K562 (cell line): ENCODE data around the gene R3HDM2. TPM values are rescaled to one million over a fixed set of nuclear protein-coding genes. Genes with fewer than 3 reads are reported as not detected.
A peak's percentile ranks its signal among the peaks of the same experiment; 100 is the strongest.

Experiments used
- ATAC-seq: fragments of 200-7000 bp; cut with Tn5 transposase; 3 replicates; pipeline ENCODE4 v1.9.1; 2020; ENCODE audit warnings: moderate library complexity
- BruUV-seq: library from RNA; stranded (reverse); fragments of 400-500 nt; replicated peaks from 2 replicates; lab custom pipeline; 2021; lab: Mats Ljungman, UMichigan
- CTCF ChIA-PET: fragments of 300-600 bp; formaldehyde crosslinking; extraction: SDS; loops from one replicate; lab custom pipeline; 2021; ENCODE audit warnings: low intra/inter-chr PET ratio; lab: Yijun Ruan, JAX
- POLR2A ChIA-PET: fragments of 300-600, 350-650 bp; sonication (Branson Sonifier 250); formaldehyde crosslinking; extraction: SDS; loops from one replicate; lab custom pipeline; 2021; ENCODE audit warnings: antibody characterized with exemption, inconsistent platforms; lab: Yijun Ruan, JAX
- DNase-seq, 4 experiments: peaks; one replicate each; pipeline versions ENCODE4 v3.0.0 to v3.0.0-alpha.2; 2011 to 2018; ENCODE audit warnings: low spot score in 3 of 4, mixed read lengths in 3 of 4; ENCODE audit errors: extremely low read depth in 1 of 4
- FAIRE-seq: peaks from 2 replicates; lab custom pipeline; 2011; peaks lifted over from hg19 to GRCh38; lab: Jason Lieb, UNC
- H2AFZ ChIP-seq: 2 replicates; pipeline ENCODE4 v1.6.0; 2011; ENCODE audit warnings: low read depth, low read length, control low read depth, inconsistent platforms
- H3K27ac ChIP-seq: fragments of 200-600 bp; 3 replicates; pipeline ENCODE4 v1.8.0; 2011; ENCODE audit warnings: low read depth, mild to moderate bottlenecking, control low read depth, inconsistent platforms, low read length, moderate library complexity, mixed read lengths; ENCODE audit errors: extremely low read depth
- H3K27me3 ChIP-seq, 2 experiments: fragments of 300-600 bp in 1 of 2; 2 replicates in 1 of 2; 3 replicates in 1 of 2; pipeline versions ENCODE4 v1.6.0 to v1.8.0; 2011; ENCODE audit warnings: inconsistent platforms in 2 of 2, low read length in 2 of 2, mild to moderate bottlenecking in 1 of 2, mixed read lengths in 1 of 2, moderate library complexity in 1 of 2; ENCODE audit not compliant: control insufficient read depth in 2 of 2, insufficient read depth in 2 of 2
- H3K36me3 ChIP-seq: fragments of 300-600 bp; 3 replicates; pipeline ENCODE4 v1.8.0; 2011; ENCODE audit warnings: mild to moderate bottlenecking, low read length, inconsistent platforms; ENCODE audit not compliant: control insufficient read depth, insufficient read depth
- H3K4me1 ChIP-seq, 2 experiments: fragments of 200-600 bp in 1 of 2; replicated peaks in 1 of 2; 2 replicates in 1 of 2; 3 replicates in 1 of 2; pipeline versions ENCODE4 v1.5.1 to v1.8.0; 2011; ENCODE audit warnings: inconsistent platforms in 2 of 2, low read length in 2 of 2, mild to moderate bottlenecking in 1 of 2, mixed read lengths in 1 of 2, moderate library complexity in 1 of 2; ENCODE audit not compliant: control insufficient read depth in 2 of 2, insufficient read depth in 2 of 2
- H3K4me2 ChIP-seq: 2 replicates; pipeline ENCODE4 v1.6.1; 2011; ENCODE audit warnings: low read length, control low read depth, inconsistent platforms, mixed read lengths; ENCODE audit not compliant: insufficient read depth
- H3K4me3 ChIP-seq: fragments of 200-600 bp; sonication (generic), shearing (Covaris generic); 2 replicates; pipeline ENCODE4 v1.5.1; 2016; ENCODE audit warnings: control low read depth, inconsistent platforms
- H3K79me2 ChIP-seq: fragments of 200-600 bp; 3 replicates; pipeline ENCODE4 v1.8.0; 2011; ENCODE audit warnings: low read length, inconsistent platforms; ENCODE audit not compliant: control insufficient read depth, insufficient read depth
- H3K9ac ChIP-seq, 2 experiments: 2 replicates each; pipeline versions ENCODE4 v1.6.0 to v1.6.1; 2011; ENCODE audit warnings: low read depth in 2 of 2, low read length in 2 of 2, control low read depth in 1 of 2, inconsistent platforms in 1 of 2, mild to moderate bottlenecking in 1 of 2, mixed read lengths in 1 of 2; ENCODE audit not compliant: insufficient read depth in 1 of 2
- H3K9me1 ChIP-seq: one replicate; pipeline ENCODE4 v1.6.0; 2011; ENCODE audit warnings: inconsistent platforms, mild to moderate bottlenecking, low read length, moderate library complexity; ENCODE audit not compliant: control insufficient read depth, insufficient read depth
- H3K9me3 ChIP-seq: replicated peaks from 2 replicates; pipeline ENCODE4 v1.5.1; 2011; ENCODE audit warnings: low read depth, low read length, inconsistent platforms; ENCODE audit not compliant: control insufficient read depth, insufficient read depth
- H4K20me1 ChIP-seq: replicated peaks from 2 replicates; pipeline ENCODE4 v1.6.1; 2011; ENCODE audit warnings: low read length, inconsistent platforms, mixed read lengths; ENCODE audit not compliant: control insufficient read depth, insufficient read depth
- DNMT1 ChIP-seq: fragments of 450-650 bp; IDR thresholded peaks from 2 replicates; pipeline ENCODE4 v1.6.1; 2016; ENCODE audit warnings: antibody characterized with exemption, mild to moderate bottlenecking
- KLF1 ChIP-seq: fragments of 450-650 bp; IDR thresholded peaks from 2 replicates; pipeline ENCODE4 v1.6.1; 2016; ENCODE audit warnings: missing genetic modification characterization, missing compliant biosample characterization
- MCM3 ChIP-seq: fragments of 450-650 bp; IDR thresholded peaks from 2 replicates; pipeline ENCODE4 v1.6.1; 2016
- NFE2 ChIP-seq: IDR thresholded peaks from 2 replicates; pipeline ENCODE4 v1.6.1; 2014; ENCODE audit warnings: antibody characterized with exemption, low read depth
- ZBTB34 ChIP-seq: fragments of 250-450 bp; sonication (Bioruptor Pico); IDR thresholded peaks from 2 replicates; pipeline ENCODE4 v1.8.0; 2021; ENCODE audit warnings: mild to moderate bottlenecking, moderate library complexity
- WGBS: fragments of 100-300 bp; shearing (Covaris generic); methylation state at CpG from one replicate; pipeline ENCODE4 v1.1.6; 2016; ENCODE audit warnings: low coverage, mixed read lengths; ENCODE audit not compliant: insufficient coverage; ENCODE audit errors: missing lambda C conversion rate; 5-methylcytosine and 5-hydroxymethylcytosine counted together
- in situ Hi-C: fragments of 300-500 bp; cut with MboI; formaldehyde crosslinking; loops from 4 replicates; pipeline ENCODE4 v1.15.0; 2018; ENCODE audit warnings: inconsistent platforms, mixed read lengths
- intact Hi-C: fragments of 100-400 bp; cut with micrococcal nuclease; formaldehyde crosslinking; loops from 2 replicates; pipeline ENCODE4 v1.14.2; 2022
- polyA plus RNA-seq, 8 experiments: library from polyadenylated mRNA; depleted of rRNA in 4 of 8; stranded (reverse) in 5 of 8; unstranded in 3 of 8; fragments of >200 nt; fragmentation: Nextera tagmentation in 2 of 8; fragmentation: Illumina TruSeq in 1 of 8; extraction: Ambion mirVana in 2 of 8; extraction: Trizol in 1 of 8; gene quantifications; 2 replicates each; pipeline versions ENCODE4 v1.2.1 to v1.2.3, GENCODE V29; 2011 to 2014; ENCODE audit warnings: inconsistent platforms in 1 of 8, missing spikeins in 1 of 8
- total RNA-seq, 7 experiments: library from RNA; depleted of rRNA in 6 of 7; stranded (reverse); fragments of >200 nt in 6 of 7; fragmentation: Illumina TruSeq in 2 of 7; extraction: Trizol in 2 of 7; gene quantifications; 2 replicates each; pipeline versions ENCODE4 v1.2.1 to v1.2.3, GENCODE V29; 2011 to 2021; ENCODE audit warnings: low replicate concordance in 1 of 7

Gene R3HDM2
- total and polyA plus RNA-seq, 9 of the 15 experiments (the other 6 are each of a cell fraction or from before 2014, with no cell fraction given): 3.3 to 18.8 (median 9.0) TPM

GRCh38 chr12:57397441-57397840 is 33.4 kb downstream of the R3HDM2 start:
- no peak overlapping the region for H3K4me2 ChIP-seq
- H3K79me2 ChIP-seq: 0 out of 3 replicates have a peak, but pooled peaks cover 3% of the 10 kb centered on the region
- in situ Hi-C loops (no loop called here), intact Hi-C loops (no loop called here)
- H3K9ac ChIP-seq: no peak overlapping the region
- FAIRE-seq: no peak
- DNase-seq: no peak
- no peaks in the 10 kb centered on the region for H3K9me1 ChIP-seq
- no peaks in the 10 kb centered on the region for H3K9me3 ChIP-seq
- ATAC-seq: 0 out of 3 replicates have a peak, but pooled peaks have one; percentile 43
- H4K20me1 ChIP-seq: no peaks in the 10 kb centered on the region
- BruUV-seq: no TSS peak
- POLR2A ChIA-PET: no interaction called here
- no peaks in the 10 kb centered on the region; a peak in 1 of 5 replicates for H3K4me1 ChIP-seq
- WGBS: 70% methylated on average over 2 of the region's 2 CpGs
- H2AFZ ChIP-seq: no peak overlapping the region
- peaks cover 10% of the 10 kb centered on the region; the same call in 2 of the 3 replicates for H3K36me3 ChIP-seq
- H3K4me3 ChIP-seq: no peak overlapping the region
- TF ChIP-seq KLF1 (tag) (no peak), MCM3 (no peak), DNMT1 (no peak), NFE2 (no peak), ZBTB34 (CRISPR knock-in tag) (no peak)
- TF ChIP-seq, all 486 proteins: peak for 0
- Histone ChIP-seq H3K27ac (no peak overlapping the region), H3K27me3 (no peaks in the 10 kb centered on the region)
- CTCF ChIA-PET: no interaction called here
